Activated effector memory CD4-positive, alpha-beta T cell treated with anti-CD3 and anti-CD28 coated beads, Interleukin-2, amount 50 U/mL, for 16 hours (primary cell): ENCODE measurements around the gene POGLUT3.

ENCODE experiments used
- DNase-seq: peaks from one replicate; pipeline ENCODE4 v3.0.0-alpha.2; 2020

POGLUT3 gene

DNA sequence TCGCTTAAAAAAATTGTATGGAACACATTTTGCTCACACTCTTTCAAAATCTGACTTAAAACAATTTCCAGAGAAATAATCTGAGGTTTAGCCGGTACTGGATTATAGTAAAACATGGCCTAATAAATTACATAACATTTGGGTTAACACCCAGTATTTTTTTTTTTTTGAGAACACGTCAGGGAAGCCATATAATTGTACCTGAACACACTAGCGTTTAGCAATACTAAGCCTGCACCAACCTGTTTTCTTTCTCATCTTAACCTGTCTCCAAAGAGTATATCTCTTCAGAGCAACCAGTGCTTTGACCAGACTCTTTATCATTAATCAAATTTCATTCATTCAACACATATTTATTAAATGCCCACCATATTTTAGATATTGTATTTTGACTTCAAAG is 2.0 kb upstream of the POGLUT3 start:
- DNase-seq: no peak

DNA sequence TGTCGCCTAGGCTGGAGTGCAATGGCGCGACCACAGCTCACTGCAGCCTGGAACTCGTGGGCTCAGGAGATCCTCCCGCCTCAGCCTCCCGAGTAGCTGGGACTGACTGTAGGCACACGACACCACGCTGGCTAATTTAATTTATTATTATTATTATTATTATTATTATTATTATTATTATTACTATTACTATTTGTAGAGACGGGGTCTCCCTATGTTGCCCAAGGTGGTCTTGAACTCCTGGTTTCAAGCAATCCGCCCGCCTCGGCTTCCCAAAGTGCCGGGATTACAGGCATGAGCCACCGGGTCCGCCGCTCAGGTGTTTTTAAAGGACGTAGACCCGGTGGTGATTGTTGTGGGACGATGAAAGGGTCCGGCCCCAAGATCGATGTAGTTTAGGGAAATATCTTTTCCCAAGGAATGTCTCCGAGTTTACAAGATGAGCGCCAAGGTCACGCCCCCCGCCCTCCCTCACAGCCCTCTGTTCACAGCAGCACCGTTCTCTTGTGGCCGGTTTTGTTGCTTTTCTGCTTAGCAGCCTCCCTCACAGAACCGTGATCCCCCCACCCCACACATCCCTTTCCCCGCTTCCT is 728 bp upstream of the POGLUT3 start:
- no peak for DNase-seq

DNA sequence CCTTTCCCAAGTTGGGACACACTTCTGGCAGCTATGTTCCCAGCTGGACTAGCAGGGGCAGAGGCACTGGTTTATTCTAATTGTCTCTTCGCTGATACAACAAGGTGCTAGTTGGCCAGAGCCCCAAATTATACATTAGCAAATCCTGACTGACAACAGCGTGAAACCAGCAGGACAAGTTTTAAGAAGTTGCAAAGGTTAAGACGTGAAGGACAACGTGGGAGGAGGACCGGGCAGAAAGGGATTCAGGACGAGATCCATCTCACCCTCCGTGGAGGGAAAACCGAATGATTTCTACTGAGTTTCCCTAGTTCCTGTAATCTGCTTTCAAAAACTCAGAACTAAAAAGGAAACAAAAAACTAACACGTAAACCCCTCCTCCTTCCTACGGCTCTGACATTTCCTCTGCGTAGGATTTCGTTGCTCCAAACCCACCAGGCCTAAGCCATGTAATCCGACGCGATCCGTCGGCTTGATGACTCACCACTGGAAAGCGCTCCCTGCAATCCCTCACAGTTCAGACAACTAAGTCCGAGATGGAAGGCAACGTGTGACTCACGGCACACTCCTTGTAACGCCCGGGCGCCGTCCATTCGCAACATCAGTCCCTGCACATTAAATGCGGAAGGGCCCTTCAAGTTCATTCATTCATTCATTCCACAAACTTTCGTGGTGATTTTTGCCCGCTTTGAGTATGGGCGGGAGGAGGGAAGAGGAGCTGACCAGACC is 703 bp downstream of the POGLUT3 start:
- DNase-seq: peak; percentile 89

DNA sequence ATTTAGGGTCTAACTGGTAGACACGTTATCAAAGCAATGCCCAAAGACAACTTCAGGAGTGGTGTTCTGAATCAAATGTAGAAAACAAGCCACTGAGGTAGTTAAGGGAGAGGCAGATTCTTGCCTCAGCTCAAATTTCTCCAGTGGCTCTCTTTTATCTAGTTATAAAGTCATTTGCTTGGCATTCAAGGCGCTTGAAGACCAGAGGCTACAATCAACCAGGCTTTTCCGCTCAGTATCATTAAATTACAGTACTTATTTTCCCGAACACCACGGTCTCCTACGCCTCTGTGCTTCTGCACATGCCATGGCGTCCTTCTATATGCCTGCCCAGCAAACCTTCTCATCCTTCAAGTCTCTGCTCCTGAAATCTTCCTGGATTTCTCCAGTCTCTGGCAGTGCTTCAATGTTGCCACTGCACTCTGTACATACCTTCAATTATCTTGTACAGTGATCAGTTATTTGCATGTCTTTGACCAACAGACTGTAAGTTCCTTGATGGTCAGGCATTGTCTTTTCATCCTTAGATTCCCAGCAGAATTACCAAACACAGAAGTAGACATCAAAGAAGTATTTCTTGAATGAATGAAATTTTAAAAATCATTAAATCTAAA is 1.4 kb downstream of the POGLUT3 start:
- DNase-seq: no peak

DNA sequence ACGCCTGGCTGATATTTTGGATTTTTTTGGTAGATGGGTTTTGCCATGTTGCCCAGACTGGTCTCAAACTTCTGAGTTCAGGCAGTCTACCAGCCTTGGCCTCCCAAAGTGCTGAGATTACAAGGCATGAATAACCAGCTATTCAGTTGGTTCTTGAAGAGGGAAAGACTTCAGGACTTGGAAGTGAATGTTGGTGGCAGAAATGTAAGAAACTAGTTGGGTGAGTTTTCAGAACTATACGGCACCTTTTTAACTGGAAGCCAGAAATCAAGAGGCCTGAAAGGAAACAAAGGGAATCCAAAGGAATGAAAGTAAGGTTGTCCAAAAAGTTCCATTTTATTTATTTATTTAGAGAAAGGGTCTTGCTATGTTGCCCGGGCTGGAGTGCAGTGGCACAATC is 2.9 kb downstream of the POGLUT3 start:
- no peak for DNase-seq

DNA sequence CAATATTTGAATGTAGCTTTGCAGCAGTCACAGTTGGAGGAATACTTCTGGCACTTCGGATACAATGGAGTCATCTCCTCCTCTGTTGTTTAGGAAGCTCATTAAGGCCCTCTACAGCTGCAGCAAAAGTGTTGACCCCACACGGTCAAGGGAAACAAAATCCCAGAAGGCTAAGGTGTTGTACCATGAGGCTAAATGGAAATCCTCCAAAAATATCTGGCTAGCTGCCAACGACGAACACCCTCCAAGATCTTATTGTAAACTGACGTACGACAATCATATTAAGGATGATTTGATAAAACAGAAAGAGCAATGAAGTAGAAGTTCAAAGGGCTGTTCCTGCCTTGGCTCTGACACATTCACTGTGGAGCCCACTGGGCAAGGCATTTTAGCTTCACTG is 4.0 kb downstream of the POGLUT3 start:
- DNase-seq: no peak

DNA sequence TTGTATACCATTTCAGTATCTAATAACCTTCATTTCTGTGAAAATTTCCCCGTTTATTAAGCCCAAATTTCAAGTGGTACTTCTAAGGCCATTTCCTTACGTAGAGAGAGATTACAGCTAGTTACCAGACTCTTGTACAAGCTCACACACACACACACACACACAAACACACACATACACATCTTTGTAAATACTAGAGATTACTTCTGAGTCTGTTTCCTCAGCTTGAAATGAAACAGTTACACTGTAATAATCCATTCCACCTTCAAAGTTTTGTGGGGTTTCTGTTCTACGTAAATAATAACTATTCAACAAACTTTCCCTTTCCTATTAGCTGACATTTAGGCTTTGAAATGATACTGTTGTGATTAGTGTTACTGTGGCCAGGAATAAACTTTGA is 6.2 kb downstream of the POGLUT3 start:
- DNase-seq: no peak

DNA sequence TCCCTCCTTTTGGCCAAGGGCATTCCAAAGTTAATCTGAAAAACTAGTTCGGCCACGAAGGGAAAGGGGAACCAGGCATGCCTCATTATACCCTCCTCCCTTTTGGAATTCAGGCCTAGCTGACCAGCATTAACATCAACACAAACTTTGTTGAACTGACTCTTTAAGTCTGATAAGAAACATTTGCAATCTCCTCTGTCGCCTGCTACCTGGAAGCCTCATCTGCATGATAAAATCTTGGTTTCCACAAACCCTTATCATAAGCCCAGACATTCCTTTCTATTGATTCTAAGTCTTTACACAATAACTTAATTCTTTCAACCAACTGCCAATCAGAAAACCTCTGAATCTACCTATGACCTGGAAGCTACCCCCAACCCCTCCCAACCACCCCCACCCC is 11.4 kb downstream of the POGLUT3 start:
- DNase-seq: no peak

DNA sequence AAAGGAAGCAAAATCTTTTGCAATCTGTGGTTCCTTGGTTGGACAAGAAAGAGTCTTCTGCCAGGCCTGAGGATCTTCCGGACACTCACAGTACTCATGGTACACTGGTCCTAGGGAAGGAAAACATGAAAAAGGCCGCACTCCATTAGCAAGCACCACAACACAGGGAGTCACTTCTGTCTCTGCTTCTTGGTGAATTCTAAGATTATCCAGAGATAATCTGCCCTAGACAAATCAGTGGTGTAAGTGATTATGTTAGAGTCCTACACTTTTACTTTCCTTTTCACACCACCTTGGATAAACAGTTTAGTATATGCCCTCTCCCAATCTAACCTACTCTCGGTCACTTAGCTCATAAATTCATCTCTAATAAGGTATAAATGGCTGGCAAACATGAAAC is 11.9 kb downstream of the POGLUT3 start:
- DNase-seq: no peak

DNA sequence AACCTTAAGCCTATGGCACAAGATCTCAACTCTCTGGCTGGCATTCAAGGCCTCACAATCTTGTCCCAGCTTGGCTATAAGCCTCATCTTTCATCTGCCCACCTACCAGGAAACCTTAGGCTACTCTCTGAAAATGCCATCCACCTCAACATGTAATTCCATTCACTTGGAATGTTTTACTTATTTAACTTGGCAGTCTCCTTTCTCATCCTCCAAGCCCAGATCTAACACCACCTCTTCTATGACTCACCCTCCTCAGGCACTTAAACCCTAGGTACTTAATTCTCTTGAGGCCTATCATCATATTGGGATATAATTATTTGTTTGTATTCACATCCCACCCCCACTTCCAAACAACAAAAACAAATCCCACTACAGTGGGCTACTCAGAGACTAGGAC is 15.0 kb downstream of the POGLUT3 start:
- no peak for DNase-seq

DNA sequence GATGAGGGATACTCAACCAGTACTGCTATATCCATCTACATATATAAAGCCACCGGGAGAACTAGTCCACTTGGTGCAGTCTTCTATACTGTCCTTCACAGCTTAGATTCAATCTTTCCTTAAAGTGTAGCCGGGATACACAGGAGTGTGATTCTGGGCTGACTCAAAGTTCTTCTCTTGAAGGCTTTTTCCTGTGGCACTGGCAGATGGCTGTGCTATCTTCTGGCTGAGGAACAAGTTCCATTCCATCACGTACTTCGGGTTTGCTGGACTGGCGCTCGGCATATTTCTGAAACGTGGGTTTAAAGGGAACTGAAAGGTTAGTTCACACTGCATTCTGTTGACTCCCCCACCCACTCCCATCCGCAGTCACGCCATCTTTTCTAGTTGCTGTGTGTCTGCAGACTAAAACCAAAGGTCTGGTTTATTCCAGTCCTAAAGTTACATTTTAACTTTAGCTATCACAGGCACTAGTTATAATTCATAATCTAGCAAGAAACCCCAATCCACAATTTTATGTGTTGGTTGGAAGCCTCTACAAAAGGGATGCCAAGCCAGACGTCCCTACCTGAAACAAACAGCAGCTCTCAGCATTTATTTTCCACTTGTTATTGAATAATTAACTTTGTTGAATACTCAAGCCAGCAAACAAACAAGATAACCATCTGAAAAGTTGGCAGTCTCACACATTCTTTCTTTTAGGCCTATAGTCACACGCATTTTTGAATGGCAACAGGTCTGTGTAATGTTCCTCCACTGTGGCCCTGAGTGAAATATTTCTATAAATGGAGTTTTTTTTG is 23.3 kb downstream of the POGLUT3 start:
- no peak for DNase-seq

DNA sequence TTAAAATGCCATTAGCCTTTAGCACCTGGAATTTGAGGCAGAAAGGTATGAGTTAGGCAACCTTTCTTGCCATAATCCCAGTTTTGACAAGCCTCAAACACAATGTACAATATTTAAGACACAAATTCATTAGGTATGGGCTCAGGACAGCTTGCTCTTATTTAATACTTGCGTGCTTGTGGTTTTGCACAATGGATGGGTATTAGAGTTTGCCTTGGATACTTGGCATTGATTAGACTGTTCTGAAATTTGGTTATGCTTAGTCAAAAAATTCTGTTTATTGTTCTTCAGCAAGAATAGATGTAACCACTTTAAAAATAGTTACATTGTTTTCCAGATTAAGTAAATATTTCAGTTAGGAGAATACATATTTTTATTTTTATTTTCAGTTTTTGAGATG is 25.5 kb downstream of the POGLUT3 start:
- no peak for DNase-seq

DNA sequence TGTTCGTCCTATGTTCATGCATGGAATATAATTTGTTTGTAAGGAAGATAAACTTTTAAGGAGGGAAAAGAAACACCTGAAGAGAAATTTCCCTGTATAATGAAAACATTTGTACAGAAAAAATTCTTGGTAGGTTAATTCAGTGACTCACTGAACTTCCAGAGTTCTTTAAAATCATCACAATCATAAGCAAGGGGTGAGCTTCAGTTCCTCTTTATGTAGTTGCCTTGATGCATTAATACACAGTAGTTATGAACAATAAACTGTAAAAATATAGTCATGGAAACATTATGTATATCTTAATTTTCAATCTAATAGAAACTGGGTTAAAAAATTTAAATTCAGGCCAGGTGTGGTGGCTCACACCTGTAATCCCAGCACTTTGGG is 29.7 kb downstream of the POGLUT3 start:
- DNase-seq: no peak

DNA sequence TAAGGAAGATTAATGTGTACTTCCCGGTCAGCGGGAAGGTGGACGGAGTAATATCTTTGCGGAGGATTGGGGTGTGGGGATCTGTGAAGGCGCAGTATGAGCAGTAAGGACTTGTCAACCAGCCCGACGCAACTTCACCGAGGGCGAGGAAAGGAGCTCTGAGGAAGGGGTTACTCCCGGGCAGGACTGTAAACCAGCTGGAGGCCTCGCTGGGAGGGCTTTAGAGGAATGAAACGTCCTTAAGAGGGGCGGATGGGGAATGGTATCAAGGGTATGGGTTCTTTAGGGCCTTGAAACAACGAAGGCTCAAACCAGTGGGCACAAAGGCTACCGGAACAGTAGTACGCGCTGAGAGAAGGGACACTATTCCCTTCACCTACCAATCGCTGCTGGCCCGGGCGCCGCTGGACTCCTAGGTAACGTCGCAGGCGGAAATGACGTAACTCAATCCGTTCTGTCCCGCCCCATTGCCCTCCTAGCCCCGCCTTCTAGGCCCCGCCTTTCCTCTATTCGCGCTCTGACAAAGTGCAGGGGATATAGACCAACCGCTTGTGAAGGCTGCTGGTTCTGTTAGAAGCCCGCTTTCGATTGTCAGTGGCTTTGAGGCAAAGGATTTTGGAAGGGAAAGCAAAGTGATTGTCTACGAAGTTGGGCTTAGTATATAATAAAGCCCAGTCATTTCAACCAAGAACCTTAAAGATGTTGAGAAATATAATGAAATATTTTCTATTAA is 30.9 kb downstream of the POGLUT3 start, which contains the start of gene C11orf65:
TSS of gene C11orf65 (minus strand) at position 439 of the 733 bp plus-strand sequence. CDS start 5,970 bp downstream, outside the sequence.
- peak; percentile 97 for DNase-seq

DNA sequence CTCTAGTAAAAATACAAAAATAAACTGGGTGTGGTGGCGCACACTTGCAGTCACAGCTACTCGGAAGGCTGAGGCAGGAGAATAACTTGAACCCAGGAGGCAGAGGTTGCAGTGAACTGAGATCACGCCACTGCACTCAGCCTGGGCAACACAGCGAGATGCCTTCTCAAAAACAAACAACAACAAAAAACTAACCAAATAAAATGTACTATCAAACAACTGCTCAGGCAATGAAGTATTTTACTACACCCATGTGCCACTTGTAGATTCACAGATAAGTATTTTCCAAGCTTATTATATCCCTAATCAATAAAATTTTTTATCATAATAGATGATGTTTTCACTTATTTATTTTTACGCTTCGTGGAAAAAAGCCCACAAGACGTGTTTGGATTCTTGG is 31.8 kb downstream of the POGLUT3 start:
- no peak for DNase-seq

DNA sequence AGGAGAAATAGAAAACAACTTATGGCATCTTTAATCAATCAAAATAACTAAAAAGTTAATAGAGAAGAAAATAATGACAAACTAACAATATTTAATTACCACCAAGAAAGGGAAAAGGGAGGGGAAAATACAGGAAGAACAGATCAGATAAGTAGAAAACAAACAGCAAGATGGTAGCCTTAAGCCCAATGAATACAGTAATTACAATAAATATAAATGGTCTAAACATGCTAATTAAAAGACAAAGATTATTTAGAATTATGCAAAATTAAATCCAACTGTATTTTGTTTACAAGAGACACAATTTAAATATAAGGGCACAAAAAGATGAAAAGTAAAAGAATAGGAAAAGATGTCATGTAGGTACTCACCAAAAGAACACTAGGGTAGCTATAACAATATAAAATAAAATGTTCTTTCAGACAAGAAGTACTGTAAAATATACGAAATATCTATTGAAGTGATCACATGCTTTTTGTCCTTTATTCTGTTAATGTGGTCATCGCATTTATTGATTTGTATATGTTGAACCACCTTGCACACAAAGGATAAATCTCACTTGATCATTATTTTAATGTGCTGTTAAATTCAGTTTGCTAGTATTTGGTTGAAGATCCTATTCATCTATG is 44.9 kb downstream of the POGLUT3 start:
- no peak for DNase-seq
